Esophagus squamous epithelium (tissue), 4 donors: Measurements from ENCODE around the gene GSG1.

ENCODE experiments used
- CTCF ChIP-seq, 6 experiments: fragments of 450-650 bp in 4 of 6; fragments of 200-600 bp in 2 of 6; sonication (generic) in 2 of 6; IDR thresholded peaks; one replicate each; pipeline ENCODE4 v1.5.1; 2016 to 2019; ENCODE audit warnings: antibody characterized with exemption in 6 of 6, mild to moderate bottlenecking in 4 of 6, moderate library complexity in 4 of 6
- POLR2A ChIP-seq, 4 donors: fragments of 450-650 bp; IDR thresholded peaks; one replicate each; pipeline ENCODE4 v1.6.1; 2017; ENCODE audit warnings: antibody characterized with exemption in 4 of 4, mild to moderate bottlenecking in 4 of 4, moderate library complexity in 3 of 4

DNA sequence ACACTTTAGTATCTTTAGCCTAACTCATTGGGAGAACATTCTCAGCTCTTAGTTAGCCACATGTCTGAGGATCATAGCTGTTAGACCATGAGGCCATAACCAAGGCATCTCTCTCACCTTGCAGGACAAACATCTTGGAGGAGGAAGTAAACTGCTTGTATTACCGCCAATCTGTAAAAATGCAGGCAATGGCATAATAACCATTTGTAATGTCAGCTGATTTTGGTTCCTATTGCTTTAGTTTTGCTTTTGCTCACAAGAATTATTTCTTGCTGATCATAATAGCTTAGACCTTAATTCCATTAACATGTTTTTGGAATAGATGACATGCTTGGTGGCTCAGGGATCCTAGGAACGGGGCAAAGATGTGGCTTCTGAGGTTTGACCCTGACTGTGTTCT lies 16.4 kb upstream of the GSG1 start:
- TF ChIP-seq CTCF (IDR thresholded peaks at IDR 0.05) (no peak), POLR2A (IDR thresholded peaks at IDR 0.05) (no peak)
